Fibroblast of skin of left biceps (primary cell): ENCODE data around the gene HIP1.
"Not testable (repeated sequence)": the region's sequence is repeated elsewhere in the genome, so short reads cannot be mapped to it uniquely, and the experiment has no call there.

Experiments
- DNase-seq, 2 experiments: peaks; one replicate each; pipeline ENCODE4 v3.0.0-alpha.2; 2013; ENCODE audit warnings: low read depth in 2 of 2

Gene HIP1

DNA sequence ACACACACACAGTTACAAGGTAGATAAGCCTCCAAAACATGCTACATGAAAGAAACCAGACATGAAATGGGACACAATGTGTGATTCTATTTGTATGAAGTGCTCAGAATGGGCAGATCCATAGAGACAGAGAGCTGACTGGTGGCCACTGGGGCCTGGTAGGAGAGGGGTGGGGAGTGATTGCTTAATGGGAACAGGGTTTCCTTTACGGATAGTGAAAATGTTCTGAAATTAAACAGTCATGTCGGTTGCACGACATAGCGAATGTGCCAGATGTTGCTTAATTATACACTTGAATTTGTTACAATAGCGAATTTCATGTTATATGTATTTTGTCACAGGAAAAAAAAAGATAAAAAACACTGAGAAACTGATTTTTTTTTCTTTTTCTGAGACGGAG, 124.3 kb downstream of the HIP1 start:
- no peak for DNase-seq

GRCh38 chr7:75613351-75613750, 125.4 kb downstream of the HIP1 start:
- no peak for DNase-seq

DNA sequence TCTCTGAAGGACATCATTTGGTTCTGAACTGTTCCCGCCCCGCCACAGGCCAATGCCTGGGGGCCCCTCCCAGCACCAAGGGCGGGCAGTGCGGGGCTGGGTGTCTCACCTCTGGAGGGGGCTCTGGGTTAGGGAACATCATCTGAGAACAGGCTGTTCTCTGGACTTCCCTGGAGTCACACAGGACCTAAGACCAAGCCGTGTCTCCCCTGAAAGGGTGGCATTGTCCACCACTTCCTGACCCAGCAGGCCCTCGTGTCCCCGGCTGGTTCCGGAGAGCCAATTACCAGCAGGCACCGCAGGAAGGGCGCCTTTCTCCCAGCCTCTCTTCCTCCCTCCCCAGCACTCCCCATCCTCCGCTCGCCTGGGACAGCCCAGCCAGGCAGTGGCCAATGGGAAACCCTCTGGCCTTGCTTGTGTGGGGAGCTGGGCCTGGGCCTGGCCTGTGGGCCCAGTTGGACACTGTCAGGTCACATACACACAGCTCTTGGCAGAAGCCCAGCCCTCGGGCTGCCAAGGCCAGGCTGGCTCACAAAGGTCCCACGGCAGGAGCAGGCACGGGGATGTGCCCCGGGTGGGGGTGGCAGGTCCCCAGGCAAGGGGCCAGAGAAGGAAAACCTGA, 127.1 kb downstream of the HIP1 start:
- DNase-seq: no peak

GRCh38 chr7:75609416-75609815, 129.3 kb downstream of the HIP1 start:
- DNase-seq: not testable (repeated sequence)

GRCh38 chr7:75608451-75609122, 130.2 kb downstream of the HIP1 start:
- DNase-seq: no peak

DNA sequence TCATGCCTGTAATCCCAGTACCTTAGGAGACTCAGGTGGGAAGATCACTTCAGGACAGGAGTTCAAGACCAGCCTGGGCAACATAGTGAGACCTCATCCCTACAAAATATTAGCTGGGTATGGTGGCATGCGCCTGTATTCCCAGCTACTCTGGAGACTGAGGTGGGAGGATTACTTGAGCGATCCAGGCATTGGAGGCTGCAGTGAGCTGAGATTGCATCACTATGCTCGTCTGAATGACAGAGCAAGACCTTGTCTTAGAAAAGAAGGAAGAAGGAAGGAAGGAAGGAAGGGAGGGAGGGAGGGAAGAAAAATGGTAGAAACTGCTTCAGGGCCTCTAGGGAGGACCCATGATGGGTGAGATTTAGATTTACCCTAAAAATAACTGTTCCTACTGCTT, 134.3 kb downstream of the HIP1 start:
- DNase-seq: no peak

- not testable (repeated sequence) for DNase-seq
These were observed 135.9 kb downstream of the HIP1 start for GRCh38 chr7:75602831-75603230.

DNA sequence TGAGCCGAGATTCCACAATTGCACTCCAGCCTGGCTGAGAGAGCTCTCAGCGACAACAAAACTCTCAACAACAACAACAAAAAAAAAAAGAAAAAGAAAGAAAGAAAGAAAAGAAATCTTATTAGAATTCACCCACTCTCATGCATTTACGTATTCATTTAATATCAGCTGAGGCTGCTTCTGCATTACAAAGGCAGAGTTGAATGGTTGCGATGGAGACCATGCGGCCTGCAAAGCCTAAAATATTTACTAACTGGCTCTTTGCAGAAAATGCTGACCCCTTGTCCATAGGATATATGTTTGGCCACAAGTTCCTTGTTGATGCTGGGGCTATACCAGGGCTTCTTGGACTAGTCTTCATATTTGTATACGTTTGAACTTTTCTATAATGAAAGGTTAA, 137.2 kb downstream of the HIP1 start:
- no peak for DNase-seq

GRCh38 chr7:75600748-75601147, 138.0 kb downstream of the HIP1 start:
- not testable (repeated sequence) for DNase-seq

- no peak for DNase-seq
These were observed 139.4 kb downstream of the HIP1 start for GRCh38 chr7:75599244-75599781.

DNA sequence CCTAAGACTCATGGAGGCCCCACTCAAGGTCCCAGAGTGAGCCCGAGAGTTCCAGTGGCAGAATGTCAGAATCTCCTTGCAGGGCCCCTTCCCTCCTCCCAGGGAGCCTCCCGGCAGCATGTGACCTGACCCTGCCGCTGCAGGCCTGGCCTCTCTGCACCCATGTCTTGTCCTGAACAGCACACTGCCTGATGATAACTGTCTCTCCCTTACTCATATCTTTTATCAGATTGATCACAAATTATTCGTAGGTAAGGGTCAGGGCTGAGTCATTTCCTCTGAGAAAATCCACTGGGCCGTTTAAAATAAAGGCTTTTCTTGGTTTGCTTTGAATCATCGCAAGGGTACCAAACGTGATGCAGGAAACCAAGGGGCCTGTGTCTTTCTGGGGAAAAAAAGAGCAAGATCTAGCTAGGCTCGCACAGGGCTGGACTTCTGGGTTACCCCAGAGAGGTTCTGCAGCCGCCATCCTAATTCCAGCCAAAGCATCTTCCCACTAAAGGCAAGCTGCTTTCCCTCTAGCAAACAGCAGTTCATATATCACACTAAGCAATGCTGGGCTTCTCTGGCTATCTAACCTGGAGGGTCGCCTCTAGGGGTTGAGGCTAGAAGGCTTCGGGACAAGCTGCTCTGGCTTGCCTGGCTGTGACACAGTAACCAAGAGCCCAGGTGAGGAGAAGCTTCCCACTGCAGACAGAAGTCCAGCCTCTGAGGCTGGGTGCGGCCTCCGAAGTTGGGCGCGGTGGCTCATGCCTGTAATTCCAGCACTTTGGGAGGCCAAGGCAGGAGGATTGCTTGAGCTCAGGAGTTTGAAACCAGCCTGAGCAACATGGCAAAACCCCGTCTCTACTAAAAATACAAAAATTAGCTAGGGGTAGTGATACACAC, 141.8 kb downstream of the HIP1 start:
- no peak for DNase-seq

DNA sequence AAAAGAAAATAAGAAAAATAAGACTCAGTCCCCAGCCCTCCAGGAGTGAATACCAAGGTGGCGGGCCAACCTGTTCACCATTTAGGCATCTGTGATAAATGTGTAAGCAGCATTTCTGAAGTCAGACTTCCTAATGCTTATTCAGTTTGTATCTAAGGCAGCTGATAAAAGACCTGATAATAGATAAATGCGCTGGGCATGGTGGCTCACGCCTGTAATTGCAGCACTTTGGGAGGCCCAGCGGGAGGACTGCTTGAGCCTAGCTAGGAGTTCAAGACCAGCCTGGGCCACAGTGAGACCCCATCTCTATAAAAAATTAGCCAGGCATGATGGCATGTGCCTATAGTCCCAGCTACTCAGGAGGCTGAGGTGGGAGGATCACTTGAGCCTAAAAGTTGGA, 143.0 kb downstream of the HIP1 start:
- no peak for DNase-seq

GRCh38 chr7:75593500-75594184, 145.1 kb downstream of the HIP1 start:
- not testable (repeated sequence) for DNase-seq

DNA sequence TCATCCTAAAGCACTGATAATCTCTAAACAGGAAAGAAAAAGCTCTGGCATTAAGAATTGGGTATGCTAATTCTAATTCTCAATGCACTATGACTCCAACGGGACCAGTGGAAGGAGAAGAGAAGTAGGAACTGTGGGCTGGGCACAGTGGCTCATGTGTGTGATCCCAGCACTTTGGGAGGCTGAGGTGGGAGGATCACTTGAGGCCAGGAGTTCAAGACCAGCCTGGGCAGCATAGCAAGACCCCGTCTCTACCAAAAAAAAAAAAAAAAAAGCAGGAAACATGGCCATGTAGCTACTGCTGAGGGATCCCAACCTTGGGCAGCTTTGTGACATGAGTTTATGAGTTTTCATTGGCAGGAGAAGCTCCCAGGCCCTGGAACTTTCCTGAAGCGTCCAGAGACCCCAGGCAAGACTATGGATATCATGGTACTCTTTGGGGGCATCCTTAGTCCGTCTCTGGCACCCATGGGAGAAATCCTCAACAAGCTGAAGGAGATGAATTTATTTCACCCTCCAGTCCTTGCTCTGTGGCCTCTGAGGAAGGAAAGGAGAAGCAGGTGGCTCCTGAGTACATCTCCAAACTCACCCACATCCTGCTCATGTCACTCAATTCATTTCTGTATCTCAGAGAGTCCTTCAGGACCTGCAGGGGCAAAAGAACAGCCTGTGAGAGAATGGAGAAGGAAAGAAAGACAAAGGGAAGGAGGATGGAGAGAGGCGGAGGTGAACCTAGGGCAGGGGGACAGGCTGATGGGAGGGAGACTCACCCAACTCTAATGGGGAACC, 147.1 kb downstream of the HIP1 start:
- no peak for DNase-seq

- no peak for DNase-seq
These were observed 148.3 kb downstream of the HIP1 start for GRCh38 chr7:75590373-75591005.

DNA sequence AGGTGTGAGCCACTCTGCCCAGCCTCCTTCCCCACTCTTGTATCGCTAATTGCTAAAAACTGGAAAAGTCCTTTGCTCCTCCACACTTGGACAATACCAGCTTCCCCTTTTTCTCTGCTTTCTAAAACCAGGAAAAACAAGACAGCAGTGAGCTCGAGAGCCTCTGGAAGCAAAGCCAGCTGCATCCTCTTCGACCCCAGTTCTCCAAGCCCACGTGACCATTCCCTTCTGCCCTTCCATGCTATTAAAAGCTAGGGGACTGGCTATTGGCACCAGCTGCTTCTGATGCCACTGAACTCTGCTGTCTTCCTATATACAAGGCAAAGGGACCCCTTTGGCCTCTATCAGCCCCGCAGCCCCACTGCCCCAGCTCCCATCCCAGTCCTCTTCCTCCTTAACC, 154.4 kb downstream of the HIP1 start:
- DNase-seq: no peak

- DNase-seq: no peak
These were observed 155.5 kb downstream of the HIP1 start for GRCh38 chr7:75583255-75583654.

DNA sequence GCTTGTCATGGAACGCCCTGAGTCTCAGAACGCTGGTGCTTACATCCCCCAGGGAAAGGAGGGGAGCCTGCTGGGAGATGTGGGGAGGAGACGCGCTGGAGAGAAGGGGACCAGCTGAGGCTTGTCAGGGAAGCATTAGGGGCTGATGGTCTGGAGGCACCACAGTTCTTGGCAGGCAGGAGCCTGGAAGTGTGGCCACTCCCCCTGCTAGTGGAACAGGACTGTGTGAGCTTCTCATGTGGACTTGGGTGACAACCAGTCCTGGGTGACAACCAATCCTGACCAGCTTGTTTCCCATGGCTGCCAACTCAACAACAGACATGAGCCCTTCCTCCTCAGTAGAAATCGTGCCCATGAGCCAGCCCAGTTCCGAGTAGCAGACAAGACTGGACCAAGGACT, 158.8 kb downstream of the HIP1 start:
- no peak for DNase-seq

- no peak for DNase-seq
These were observed 160.7 kb downstream of the HIP1 start for GRCh38 chr7:75578081-75578480.

GRCh38 chr7:75575488-75576121, 163.1 kb downstream of the HIP1 start:
- DNase-seq: peak; percentile 68 to 72
